ENCODE data around the gene C6orf136.

The C6orf136 gene

DNA sequence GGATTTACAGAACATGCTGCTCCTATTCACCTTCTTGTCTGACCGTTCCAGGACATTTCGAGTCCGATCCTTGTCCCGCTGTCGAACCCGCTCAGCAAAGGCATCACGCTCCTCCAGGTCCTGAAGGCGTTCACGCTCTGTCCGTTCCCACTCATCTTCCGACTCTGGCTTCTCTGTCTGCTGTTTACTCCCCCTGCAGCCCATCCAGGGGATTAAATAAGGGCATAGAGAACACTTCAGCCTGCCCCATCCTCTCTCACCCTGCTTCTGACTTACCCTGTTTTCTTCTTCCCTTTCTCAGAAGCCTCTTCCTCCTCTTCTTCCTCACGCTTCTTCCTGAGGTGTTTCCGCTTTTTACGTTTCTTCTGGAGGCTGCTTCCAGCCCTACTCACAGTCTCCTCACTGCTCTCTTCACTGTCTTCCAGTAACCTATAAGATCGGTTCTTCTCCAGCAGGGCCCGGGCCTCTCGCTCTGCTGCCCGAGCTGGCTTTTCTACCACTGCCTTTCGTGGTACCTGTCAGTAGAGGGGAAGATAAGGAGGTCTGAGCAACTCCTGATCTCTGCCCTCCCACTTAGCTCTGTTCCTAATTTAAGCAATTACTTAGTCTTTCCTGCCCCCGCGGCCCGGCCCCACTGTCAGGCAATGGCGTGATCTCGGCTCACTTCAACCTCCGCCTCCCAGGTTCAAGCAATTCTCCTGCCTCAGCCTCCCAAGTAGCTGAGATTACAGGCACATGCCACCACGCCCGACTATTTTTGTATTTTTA is 24.0 kb downstream of the C6orf136 start:
- peaks cover 19% of the 10 kb centered on the region for H3K36me3 ChIP-seq
- no peaks in the 10 kb centered on the region for H3K9me3 ChIP-seq
- H3K27me3 ChIP-seq = no peaks in the 10 kb centered on the region
- peak; percentile 43 for TF ChIP-seq CTCF (IDR thresholded peaks at IDR 0.05; ENCODE audit: low read depth, low read length)
- no peaks in the 10 kb centered on the region for H3K4me1 ChIP-seq
- H3K4me3 ChIP-seq (ENCODE audit: low read depth, low read length) = no peak overlapping the region
- DNase-seq = peak; percentile 40

DNA sequence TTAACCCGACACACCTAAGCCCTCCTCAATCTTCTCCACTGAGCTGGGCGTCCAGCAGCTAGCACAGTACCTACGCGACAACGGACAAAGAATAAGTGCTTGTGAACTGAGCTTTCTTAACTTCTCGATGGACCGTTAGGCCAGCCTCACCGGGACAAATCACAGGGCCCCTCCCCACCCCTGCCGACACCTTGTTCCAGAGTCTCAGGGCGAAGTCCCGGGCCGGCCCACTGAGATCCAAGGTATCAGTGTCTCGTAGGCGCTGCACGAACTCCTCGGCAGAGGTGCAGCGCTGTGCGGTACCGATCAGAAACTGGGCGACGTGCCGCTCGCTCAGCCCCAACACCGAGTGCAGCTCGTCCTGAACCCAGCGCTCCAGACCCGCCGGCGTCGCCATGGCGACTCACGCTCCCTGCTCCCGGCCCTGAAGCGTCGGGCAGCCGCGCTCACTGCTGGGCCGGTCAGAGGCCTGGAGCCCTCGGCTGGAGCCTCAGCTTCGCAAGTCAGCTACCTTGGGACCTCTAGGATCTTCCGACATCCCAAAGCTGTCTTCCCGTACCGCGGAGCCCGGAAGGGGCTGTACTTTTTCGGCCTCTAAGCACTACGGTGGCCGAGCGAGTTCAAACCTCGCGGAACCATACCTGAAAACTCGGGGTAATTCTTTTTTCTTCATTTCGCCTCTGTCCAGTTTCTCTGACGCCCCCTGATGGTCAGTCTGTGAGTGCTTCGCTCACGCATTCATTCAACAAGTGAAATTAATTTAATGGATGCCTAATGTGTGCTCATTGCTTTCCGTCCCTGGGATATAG is 25.7 kb downstream of the C6orf136 start, which contains the start of gene DHX16:
Gene DHX16 (minus strand): TSS at position 562 of the 809 bp plus-strand sequence. CDS start 165 bp downstream, at position 397.
- H3K4me3 ChIP-seq (ENCODE audit: low read depth, low read length) = peak within 1 kb of the TSS; percentile 94
- H3K4me1 ChIP-seq = no peaks in the 10 kb centered on the region
- TF ChIP-seq CTCF (IDR thresholded peaks at IDR 0.05; ENCODE audit: low read depth, low read length) = peak; percentile 96
- no peaks in the 10 kb centered on the region for H3K27me3 ChIP-seq
- peak; percentile 95 for DNase-seq
- H3K9me3 ChIP-seq = no peaks in the 10 kb centered on the region
- peaks cover 31% of the 10 kb centered on the region for H3K36me3 ChIP-seq

- H3K4me1 ChIP-seq = peaks cover 5% of the 10 kb centered on the region
- TF ChIP-seq CTCF (IDR thresholded peaks at IDR 0.05; ENCODE audit: low read depth, low read length) = no peak
- DNase-seq = no peak
- no peaks in the 10 kb centered on the region for H3K27me3 ChIP-seq
- no peaks in the 10 kb centered on the region for H3K9me3 ChIP-seq
- peaks cover 49% of the 10 kb centered on the region for H3K36me3 ChIP-seq
- no peak overlapping the region for H3K4me3 ChIP-seq (ENCODE audit: low read depth, low read length)
Observed at GRCh38 chr6:30676660-30677285, 29.8 kb downstream of the C6orf136 start.

GRCh38 chr6:30678964-30679726 is 32.2 kb downstream of the C6orf136 start:
- DNase-seq = peak; percentile 91
- TF ChIP-seq CTCF (IDR thresholded peaks at IDR 0.05; ENCODE audit: low read depth, low read length) = peak; percentile 97
- Histone ChIP-seq H3K4me3 (ENCODE audit: low read depth, low read length) (no peak overlapping the region; the same call in 1 of the 2 replicates), H3K36me3 (peaks cover 49% of the 10 kb centered on the region), H3K4me1 (peaks cover 5% of the 10 kb centered on the region), H3K9me3 (no peaks in the 10 kb centered on the region), H3K27me3 (no peaks in the 10 kb centered on the region)

GRCh38 chr6:30679765-30680535 is 33.0 kb downstream of the C6orf136 start:
- H3K27me3 ChIP-seq = no peaks in the 10 kb centered on the region
- no peak overlapping the region; the same call in 1 of the 2 replicates for H3K4me3 ChIP-seq (ENCODE audit: low read depth, low read length)
- H3K36me3 ChIP-seq = peaks cover 49% of the 10 kb centered on the region
- H3K4me1 ChIP-seq = peaks cover 7% of the 10 kb centered on the region
- H3K9me3 ChIP-seq = no peaks in the 10 kb centered on the region
- DNase-seq = no peak
- no peak for TF ChIP-seq CTCF (IDR thresholded peaks at IDR 0.05; ENCODE audit: low read depth, low read length)

All from BE2C (cell line).